NCI-H345 treated with DMSO at 0.1 percent for 48 hours (cell line): ENCODE results near the gene SH3RF2.
"Not testable (repeated sequence)": the region's sequence is repeated elsewhere in the genome, so short reads cannot be mapped to it uniquely, and the experiment has no call there.

Source experiments
- DNase-seq: peaks from one replicate; lab custom pipeline; 2025; ENCODE audit not compliant: unreplicated experiment; lab: John Stamatoyannopoulos, UW

The SH3RF2 gene, protein sequence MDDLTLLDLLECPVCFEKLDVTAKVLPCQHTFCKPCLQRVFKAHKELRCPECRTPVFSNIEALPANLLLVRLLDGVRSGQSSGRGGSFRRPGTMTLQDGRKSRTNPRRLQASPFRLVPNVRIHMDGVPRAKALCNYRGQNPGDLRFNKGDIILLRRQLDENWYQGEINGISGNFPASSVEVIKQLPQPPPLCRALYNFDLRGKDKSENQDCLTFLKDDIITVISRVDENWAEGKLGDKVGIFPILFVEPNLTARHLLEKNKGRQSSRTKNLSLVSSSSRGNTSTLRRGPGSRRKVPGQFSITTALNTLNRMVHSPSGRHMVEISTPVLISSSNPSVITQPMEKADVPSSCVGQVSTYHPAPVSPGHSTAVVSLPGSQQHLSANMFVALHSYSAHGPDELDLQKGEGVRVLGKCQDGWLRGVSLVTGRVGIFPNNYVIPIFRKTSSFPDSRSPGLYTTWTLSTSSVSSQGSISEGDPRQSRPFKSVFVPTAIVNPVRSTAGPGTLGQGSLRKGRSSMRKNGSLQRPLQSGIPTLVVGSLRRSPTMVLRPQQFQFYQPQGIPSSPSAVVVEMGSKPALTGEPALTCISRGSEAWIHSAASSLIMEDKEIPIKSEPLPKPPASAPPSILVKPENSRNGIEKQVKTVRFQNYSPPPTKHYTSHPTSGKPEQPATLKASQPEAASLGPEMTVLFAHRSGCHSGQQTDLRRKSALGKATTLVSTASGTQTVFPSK

DNA sequence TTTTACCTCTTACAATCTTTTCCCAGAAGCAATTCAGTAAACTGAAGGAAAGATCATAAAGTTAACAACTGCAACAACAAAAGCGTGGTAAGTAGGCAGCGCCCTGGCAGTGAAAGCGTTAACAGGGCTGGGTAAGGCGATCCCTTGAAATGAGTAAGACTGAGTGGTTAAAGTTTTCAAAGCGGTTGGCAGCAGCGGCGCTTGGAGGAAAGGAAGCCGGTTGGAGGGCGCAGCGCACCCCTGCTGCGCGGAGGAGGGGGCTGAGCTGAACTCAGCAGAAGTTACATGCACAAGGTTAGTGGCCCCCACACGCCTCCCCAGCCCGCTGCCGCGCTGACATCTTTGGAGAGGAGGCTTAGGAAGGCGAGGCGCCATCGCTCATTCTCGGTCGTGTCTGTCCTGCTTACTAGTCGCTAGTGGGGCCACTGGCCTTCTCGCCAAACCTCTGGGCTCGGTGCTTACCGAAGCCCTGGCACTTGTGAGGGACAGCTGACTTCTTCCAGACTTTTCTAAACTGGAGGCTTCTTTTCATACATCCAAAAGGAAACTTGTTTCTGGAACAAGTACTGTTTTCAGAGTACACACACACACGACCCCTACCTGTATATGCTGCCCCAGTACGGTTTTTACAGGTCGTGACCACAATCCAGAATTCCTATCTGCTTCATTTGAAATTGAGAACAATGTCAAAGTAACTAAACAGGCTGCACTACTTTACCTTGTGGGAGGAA is at the start of gene SH3RF2:
Gene SH3RF2, plus strand, starts transcription at position 178 of the 731 bp plus-strand sequence. CDS start 1,351 bp downstream, outside the sequence.
- DNase-seq = no peak

DNA sequence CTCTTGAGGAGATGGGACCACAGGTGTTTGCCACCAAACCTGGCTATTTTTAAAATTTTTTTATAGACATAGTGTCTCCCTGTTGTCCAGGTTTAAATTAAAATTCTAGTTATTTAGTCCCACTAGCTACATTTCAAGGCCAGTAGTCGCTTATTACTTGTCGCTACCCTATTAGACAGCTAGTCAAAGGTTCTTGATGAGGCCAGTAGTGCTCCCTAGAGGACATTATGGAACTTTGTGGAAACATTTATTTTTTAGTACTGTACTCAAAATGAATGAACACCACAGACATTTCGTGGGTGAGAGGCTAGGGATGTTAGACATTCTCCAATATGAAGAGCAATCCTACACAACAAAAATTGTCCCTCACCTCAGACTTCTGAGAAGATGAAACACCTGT is 49.2 kb upstream of the SH3RF2 start:
- DNase-seq = no peak

DNA sequence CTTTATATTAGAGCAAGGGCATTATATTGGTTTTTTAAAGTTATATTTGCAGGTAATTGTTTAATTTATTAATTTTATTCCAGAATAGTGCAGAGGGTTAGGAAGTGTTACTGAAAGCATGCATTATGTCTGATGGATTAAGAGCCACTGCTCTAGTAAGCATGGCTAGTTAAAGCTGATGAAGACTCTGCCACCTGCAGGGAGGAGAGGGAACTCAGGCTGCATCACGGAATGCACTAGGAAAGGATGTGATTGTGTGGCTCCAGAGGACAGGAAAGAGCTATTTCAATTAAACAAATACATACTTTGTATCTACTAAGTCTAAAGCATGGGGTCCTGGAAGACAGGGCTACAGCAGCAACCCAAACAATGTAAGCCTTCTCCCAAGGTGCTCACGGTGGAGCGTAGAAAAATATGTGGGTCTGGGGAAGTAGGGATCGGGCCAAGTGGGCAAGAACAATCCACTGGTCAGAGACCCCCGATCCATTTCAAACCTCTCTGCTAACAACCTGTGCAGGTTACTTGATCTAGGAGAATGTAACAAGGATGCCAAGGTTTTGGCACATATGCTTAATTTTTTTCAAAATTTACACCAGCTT is 48.3 kb upstream of the SH3RF2 start:
- DNase-seq = no peak

DNA sequence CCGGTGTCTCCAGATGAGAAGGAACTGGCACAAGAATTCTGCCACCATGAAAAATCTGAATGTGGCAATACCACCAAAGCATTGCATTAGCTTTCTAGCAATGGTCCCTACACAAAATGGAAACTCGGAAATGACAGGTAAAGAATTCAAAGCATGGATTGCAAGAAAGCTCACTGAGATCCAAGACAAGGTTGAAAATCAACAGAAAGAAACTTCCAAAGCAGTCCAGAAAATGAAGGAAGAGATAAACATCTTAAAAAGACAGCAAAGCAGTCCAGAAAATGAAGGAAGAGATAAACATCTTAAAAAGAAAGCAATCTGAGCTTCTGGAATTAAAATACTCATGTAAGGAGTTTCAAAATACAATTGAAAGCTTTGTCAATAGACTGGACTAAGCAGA is 46.8 kb upstream of the SH3RF2 start:
- no peak for DNase-seq

DNA sequence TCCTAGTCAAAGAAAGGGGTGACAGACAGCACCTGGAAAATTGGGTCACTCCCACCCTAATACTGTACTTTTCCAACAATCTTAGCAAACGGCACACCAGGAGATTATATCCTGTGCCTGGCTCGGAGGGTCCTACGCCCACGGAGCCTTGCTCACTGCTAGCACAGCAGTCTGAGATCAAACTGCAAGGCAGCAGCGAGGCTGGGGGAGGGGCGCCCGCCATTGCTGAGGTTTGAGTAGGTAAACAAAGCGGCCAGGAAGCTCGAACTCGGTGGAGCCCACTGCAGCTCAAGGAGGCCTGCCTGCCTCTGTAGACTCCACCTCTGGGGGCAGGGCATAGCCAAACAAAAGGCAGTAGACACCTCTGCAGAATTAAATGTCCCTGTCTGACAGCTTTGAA is 45.0 kb upstream of the SH3RF2 start:
- not testable (repeated sequence) for DNase-seq

DNA sequence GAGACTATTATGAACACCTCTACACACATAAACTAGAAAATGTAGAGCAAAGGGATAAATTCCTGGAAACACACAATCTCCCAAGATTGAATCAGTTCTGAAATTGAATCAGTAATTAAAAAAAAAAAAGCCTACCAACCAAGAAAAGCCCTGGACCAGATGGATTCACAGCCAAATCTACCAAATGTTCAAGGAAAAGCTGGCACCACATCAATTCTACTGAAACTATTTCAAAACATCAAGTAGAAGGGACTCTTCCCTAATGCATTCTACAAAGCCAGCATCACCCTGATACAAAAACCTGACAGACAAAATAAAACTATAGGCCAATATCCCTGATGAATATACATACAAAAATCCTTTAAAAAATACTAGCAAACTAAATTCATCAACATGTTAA is 38.2 kb upstream of the SH3RF2 start:
- DNase-seq = no peak

DNA sequence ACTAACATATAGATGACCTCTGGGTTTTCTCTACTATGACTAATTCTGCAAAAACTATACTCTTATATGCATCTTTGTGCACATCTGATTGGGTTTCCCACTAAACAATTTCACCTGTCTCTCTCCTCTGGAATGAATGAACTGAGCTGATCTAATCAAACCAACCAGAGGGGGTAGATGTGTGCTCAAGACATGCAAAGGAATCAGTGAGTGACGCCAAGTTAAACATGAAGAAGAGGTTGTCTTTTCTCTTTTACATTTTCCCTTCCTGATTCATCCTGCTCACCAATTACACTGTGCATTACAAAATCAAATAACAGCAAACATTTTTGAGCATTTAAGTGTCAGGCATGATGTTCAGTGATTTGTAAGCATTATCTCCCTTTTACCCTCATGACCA is 34.0 kb upstream of the SH3RF2 start:
- DNase-seq = no peak

DNA sequence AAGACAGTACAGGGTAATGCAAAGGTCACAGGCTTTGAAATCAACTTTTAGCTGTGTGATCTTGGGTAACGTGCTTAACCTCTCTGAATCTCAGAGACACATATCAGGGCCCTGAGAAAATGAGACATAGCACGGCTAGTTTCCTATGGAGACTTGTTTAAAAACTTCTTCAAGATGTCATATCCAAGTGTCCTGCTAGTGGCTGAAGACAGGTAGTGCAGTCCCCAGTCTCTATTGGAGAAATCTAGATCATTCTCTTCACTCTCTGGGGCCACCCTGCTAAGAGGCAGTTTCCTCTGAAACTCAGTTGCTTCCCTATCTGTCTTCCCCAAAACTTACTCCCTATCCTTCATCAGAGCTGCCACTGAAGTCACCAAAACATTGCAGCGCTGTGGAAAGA is 33.3 kb upstream of the SH3RF2 start:
- no peak for DNase-seq

DNA sequence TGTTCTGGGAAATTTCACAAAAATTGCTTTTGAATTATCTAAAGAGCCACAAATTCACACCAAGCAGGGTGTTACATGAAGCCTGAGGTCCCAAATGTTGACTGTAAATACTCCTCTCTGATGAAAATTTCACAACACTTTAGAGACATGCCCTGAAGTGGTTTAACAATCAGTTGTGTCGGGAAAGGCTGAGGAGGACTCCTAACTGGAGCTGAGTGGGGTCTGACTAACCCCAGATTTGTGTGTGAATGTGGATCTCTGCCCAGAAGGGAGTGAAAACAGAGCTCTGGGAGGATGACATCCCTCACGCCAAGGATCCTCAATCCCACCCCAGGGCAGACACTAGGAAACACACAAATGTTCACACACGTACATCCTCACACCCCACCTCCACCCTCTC is 32.5 kb upstream of the SH3RF2 start:
- DNase-seq = no peak

DNA sequence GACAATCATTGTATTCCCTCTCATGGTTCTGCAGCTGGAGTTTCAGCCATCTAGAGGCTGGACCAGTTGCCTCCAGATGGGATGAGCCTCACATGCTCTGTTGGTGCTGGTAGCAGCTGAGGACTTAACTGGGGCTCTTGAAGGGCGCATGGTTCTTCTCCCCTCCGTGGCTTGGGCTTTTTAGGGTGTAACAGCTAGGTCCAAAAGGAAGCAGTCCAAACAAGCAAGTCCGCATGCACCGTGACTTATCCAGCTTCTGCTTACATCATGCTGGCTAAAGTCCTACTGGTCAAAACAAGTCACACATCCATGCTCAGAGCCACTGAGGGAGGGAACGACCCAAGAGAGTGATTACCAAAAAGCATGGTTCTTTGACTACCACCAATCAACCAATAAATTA is 31.6 kb upstream of the SH3RF2 start:
- DNase-seq = no peak

DNA sequence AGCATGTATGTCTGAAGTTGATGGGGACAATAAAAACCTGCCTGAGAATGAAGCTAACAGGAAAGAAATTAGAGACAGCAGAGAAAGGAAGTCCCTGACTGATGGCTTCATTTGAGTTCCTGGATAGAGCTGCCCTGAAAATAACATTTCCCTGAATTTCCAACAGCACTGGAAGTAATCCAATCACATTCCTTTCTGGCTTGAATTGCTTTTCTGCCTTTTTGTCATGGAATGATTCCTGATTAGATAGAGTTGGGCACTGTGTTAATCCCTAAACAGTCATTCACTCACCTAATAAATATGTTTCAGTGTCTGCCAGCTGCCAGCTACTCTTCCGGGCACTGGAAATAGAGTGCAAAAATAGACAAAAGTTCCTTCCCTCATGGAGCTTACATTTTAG is 30.0 kb upstream of the SH3RF2 start:
- no peak for DNase-seq

DNA sequence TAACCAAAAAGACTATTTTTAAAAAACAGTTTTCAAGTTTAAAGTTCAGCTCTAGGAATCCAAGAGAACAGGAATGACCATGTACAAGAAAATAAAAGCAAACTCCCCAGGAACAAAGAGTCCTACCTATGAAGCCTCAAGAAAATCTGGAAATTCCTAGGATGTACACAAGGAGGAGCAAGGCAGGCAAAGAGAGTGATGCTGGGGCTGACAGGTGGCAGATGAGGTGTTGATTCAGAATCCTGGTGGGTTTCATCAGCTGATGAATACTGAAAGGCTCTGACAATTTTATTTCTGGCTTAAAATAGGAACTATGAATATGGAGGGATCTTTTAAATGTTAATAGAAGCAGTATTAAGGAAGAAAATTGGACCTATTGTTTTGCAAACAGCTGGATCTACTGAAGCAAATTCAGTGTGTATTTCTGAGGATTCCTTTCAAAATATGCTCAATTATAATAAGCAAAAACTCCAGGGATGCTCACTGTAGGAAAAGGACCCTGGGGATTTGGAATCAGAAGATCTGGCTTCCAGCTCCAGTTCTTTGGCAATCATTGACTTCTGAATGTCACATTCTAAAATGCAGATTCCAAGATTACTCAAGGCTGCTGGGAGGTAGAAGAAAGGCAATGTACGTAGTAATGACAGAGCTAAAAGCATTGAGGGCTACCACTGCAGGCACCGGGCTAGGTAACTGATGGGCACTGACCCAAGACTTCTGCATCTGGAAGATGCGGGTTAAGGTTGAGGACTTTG is 28.0 kb upstream of the SH3RF2 start:
- DNase-seq = no peak

DNA sequence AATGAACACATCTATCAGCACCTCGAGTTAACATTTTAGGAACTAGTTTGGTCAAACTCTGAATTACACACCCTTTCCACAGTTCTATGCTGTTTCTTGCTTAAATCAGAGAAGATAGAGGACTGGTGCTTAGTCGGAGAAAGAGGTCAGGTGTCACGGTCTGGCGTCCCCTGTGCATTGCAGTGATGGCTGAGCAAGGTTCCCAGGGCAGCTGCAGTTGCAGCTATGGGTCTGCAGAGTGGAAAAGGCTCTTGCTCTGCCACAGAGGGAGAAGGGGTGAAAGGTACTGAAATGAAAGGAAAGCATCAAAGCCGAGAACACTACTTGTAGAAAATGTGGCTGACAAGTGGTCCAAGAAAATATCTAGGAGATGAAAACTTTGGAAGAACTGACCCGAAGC is 25.2 kb upstream of the SH3RF2 start:
- DNase-seq = no peak

DNA sequence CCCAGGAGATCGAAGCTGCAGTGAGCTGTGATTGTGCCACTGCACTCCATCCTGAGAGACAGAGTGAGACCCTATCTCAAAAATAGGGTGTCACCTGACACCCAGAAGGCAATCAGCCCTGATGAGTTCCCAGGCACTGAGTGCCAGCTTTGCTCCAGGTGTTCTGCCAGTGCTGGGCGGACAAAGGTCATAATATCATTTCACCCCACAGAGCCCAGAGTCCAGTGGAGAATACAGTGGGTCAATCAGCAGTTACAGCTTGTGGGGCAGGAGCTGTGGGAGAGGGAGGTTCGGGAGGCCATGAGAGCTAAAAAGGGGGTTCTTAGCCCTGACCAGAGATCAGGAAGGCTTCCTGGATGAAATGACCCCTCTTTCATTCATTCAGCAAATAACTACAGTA is 24.4 kb upstream of the SH3RF2 start:
- DNase-seq = no peak

DNA sequence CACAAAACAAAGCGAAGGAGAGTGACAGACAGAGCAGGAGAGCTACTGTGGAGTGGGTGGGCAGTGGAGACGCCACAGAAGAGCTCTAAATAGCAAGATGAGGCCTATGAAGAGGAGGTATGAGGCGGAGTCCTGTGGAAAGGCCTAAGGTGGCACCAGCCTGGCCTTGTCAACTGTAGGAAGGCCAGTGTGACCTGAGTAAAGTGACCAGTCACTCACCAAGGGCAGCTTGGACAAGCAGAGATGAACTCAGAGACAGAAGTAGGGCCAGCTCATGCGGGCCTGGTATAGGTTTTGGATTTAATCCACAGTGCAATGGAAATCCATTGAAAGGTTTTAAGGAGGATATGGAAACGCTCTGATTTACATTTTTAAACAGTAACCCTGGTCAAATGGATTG is 23.8 kb upstream of the SH3RF2 start:
- no peak for DNase-seq

DNA sequence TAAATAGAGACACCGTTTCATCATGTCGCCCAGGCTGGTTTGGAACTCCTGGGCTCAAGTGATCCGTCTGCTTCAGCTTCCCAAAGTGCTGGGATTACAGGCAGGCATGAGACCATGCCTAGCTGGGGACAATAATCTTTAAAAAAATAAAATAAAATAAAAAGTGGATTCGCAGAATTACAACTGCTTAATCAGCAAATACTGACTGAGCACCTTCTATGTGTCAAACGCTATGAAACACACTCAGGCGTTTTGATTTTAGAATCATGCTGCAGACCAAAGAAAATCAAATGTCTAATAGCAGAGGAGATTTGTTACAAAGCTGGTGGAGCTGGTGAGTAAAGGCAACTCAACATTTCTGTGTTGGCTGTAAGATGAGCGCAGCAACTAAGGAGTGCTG is 22.7 kb upstream of the SH3RF2 start:
- no peak for DNase-seq

DNA sequence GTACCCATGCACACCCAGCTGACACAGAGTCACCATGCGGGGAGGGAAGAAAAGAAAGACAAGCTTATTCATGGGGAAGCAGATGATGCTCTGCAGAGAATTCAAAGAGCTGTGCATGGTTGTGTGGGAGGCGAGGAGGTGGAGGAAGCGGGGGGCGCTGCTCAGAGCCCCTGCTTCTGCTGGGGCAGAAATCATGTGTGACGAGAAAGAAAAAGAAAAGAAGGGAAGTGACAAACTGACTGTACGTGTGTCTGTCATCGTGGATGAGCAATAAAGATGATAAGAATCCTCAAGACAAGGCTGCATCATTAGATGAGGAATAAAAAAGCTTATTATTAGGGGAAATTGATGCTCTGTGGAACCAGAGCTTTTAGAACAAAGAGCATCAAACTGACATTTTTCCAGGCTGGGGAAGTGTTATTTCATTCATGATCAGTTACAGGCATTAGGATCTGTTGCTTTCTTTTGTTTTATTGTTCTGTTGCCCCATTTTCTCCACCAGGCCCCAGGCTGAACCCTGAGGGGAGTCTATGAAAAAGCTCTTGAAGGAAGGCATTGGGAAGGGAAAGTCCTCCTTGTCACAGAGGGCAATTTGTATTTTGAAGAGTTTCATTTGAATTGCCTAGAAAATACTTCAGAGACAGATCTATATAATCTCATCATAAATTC is 20.3 kb upstream of the SH3RF2 start:
- DNase-seq = no peak

DNA sequence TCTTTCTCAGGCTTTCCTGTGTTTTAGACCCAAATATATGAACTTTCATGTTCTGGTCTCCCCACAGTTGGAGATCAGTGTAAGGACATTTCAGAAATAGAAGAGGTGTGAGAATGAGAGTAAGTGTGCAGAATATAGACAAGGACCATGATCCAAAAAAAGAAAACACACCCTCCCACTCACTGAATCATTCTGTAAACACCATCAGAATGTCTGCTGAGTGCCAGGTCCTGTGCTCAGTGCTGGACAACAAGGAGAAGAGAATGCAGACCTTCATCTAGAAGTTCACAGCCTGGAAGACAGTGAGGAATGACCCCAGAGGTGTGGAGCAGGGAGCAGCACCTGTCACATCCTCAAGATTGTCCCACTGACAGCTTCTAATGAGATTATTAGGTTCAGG is 19.1 kb upstream of the SH3RF2 start:
- DNase-seq = no peak

DNA sequence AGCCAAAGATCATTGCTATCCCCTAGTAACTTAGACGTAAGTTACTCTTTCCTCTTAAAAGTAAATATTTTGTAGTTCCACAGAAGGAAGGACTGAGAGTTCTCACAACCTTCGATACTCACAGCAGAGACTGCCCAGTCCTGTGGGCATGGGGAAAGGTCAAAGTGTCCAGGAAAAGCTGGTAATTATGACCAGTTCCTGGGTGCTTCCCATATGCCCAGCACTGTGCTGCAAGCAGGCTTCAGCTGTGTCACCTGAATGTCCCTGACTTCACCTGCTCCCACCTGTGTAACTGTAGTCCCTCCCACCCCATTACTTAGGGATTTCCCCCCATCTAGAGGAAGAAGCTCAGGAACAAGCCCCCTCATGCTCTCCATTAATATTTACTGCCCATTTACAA is 18.0 kb upstream of the SH3RF2 start:
- DNase-seq = no peak

DNA sequence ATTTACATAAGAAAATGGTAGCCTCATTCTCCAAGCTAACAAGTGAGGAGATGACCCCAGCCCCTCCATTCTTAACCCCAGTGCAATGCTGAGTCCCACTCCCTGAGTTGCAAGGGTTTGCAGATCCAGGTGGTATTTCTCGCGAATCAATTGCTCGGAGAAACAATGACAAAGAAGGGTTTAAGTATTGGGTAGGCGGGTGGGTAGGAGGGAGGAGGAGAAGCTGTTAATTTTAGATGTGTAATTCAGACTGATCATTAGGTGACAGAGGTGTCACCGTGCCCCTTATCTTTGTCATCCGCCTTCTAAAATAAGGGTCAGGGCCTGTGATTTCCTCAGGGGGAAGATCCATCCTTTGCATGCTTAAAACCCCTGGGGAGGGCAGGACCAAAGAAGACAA is 17.0 kb upstream of the SH3RF2 start:
- no peak for DNase-seq
